Astrocyte (in vitro differentiated cells and primary cell): ENCODE data around the gene PLAAT4.

ENCODE experiments used
- EZH2 ChIP-seq: IDR thresholded peaks from 2 replicates; pipeline ENCODE4 v1.6.1; 2012; ENCODE audit warnings: mild to moderate bottlenecking, low read length, inconsistent platforms; ENCODE audit not compliant: insufficient read depth
- TF ChIP-seq, protein P1 (sequence below): IDR thresholded peaks from 2 replicates; pipeline ENCODE4 v1.5.1; 2011; ENCODE audit warnings: low read depth, mild to moderate bottlenecking, inconsistent platforms, low read length, moderate library complexity; ENCODE audit not compliant: insufficient read depth

DNA sequence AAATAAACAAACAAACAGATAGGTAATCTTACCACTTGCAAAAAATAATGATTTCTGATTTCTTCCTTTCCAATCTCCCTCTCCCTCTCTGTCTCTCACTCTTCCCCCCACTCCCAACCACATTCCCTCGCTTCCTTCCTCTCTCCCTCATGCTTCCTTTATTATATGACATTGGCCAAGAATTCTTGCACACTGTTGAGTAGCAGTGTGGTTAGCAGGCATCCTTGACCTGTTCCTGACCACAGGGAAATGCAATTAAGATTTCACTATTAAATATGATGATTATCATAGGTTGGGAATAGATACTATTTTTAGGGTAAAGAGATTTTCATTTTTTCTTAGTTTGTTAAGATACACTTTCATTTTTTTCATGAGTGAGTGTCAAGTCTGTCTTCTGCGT lies 14.7 kb upstream of the PLAAT4 start:
- TF ChIP-seq, protein P1, sequence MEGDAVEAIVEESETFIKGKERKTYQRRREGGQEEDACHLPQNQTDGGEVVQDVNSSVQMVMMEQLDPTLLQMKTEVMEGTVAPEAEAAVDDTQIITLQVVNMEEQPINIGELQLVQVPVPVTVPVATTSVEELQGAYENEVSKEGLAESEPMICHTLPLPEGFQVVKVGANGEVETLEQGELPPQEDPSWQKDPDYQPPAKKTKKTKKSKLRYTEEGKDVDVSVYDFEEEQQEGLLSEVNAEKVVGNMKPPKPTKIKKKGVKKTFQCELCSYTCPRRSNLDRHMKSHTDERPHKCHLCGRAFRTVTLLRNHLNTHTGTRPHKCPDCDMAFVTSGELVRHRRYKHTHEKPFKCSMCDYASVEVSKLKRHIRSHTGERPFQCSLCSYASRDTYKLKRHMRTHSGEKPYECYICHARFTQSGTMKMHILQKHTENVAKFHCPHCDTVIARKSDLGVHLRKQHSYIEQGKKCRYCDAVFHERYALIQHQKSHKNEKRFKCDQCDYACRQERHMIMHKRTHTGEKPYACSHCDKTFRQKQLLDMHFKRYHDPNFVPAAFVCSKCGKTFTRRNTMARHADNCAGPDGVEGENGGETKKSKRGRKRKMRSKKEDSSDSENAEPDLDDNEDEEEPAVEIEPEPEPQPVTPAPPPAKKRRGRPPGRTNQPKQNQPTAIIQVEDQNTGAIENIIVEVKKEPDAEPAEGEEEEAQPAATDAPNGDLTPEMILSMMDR: no peak
- no peak for TF ChIP-seq EZH2
